ENCODE results near the gene PPP1R9A. TPM values are rescaled to one million over a fixed set of nuclear protein-coding genes. Genes with fewer than 3 reads are reported as not detected.

Gene PPP1R9A
- total and polyA plus RNA-seq, 4 donors, result 2.2 to 59.1 (median 14.6) TPM

- peaks cover 0 to 7% (median 6%) of the 10 kb centered on the region in 3 donors for H3K27me3 ChIP-seq (ENCODE audit: control insufficient read depth in 3 of 3, insufficient read depth in 3 of 3, low read length in 2 of 3)
- no peak for ATAC-seq (ENCODE audit: insufficient read depth, low FRiP score)
- TF ChIP-seq CTCF (IDR thresholded peaks at IDR 0.05; ENCODE audit: control extremely low read depth, extremely low read depth), result no peak
These were observed 413.3 kb downstream of the PPP1R9A start for GRCh38 chr7:95320651-95321050.

GRCh38 chr7:95321720-95322119 lies 414.3 kb downstream of the PPP1R9A start:
- no peaks in the 10 kb centered on the region for H3K36me3 ChIP-seq (ENCODE audit: control insufficient read depth in 4 of 4, insufficient read depth in 4 of 4, low read length in 4 of 4)
- no peak for DNase-seq
- no peaks in the 10 kb centered on the region for H3K4me1 ChIP-seq (ENCODE audit: control insufficient read depth in 5 of 5, insufficient read depth in 5 of 5, low read length in 5 of 5)
- H3K9ac ChIP-seq (ENCODE audit: insufficient read depth in 1 of 2, low read length in 2 of 2), result no peak overlapping the region
- H3K27ac ChIP-seq (ENCODE audit: low read depth in 1 of 2, low read length in 1 of 2), result no peak overlapping the region
- H3K9me3 ChIP-seq (ENCODE audit: control insufficient read depth in 4 of 4, insufficient read depth in 3 of 4, low read length in 3 of 4), result no peaks in the 10 kb centered on the region
- H3K4me3 ChIP-seq, result no peak overlapping the region
- TF ChIP-seq CTCF (IDR thresholded peaks at IDR 0.05; ENCODE audit: control extremely low read depth, extremely low read depth), result no peak
- 74 to 88% methylated on average over 1 of the region's 1 CpG for WGBS, 2 donors
- H3K27me3 ChIP-seq (ENCODE audit: control insufficient read depth in 3 of 3, insufficient read depth in 3 of 3, low read length in 2 of 3), result peaks cover 0 to 7% (median 6%) of the 10 kb centered on the region in 3 donors
- no peak for ATAC-seq (ENCODE audit: insufficient read depth, low FRiP score)

More at GRCh38 chr7:95320651-95321050, 413.3 kb downstream of the PPP1R9A start:
- H3K9ac ChIP-seq (ENCODE audit: insufficient read depth in 1 of 2, low read length in 2 of 2), result no peak overlapping the region
- no peaks in the 10 kb centered on the region for H3K9me3 ChIP-seq (ENCODE audit: control insufficient read depth in 4 of 4, insufficient read depth in 3 of 4, low read length in 3 of 4)
- H3K36me3 ChIP-seq (ENCODE audit: control insufficient read depth in 4 of 4, insufficient read depth in 4 of 4, low read length in 4 of 4), result no peaks in the 10 kb centered on the region
- no peak for DNase-seq
- H3K4me1 ChIP-seq (ENCODE audit: control insufficient read depth in 5 of 5, insufficient read depth in 5 of 5, low read length in 5 of 5), result no peaks in the 10 kb centered on the region
- H3K4me3 ChIP-seq, result no peak overlapping the region
- 96 to 100% methylated on average over 1 of the region's 1 CpG for WGBS, 2 donors
- no peak overlapping the region for H3K27ac ChIP-seq (ENCODE audit: low read depth in 1 of 2, low read length in 1 of 2)

- no peaks in the 10 kb centered on the region for H3K4me1 ChIP-seq (ENCODE audit: control insufficient read depth in 5 of 5, insufficient read depth in 5 of 5, low read length in 5 of 5)
- WGBS, 2 donors, result 68 to 79% methylated on average over 8 of the region's 8 CpGs
- peaks cover 0 to 7% (median 6%) of the 10 kb centered on the region in 3 donors for H3K27me3 ChIP-seq (ENCODE audit: control insufficient read depth in 3 of 3, insufficient read depth in 3 of 3, low read length in 2 of 3)
- no peak overlapping the region for H3K27ac ChIP-seq (ENCODE audit: low read depth in 1 of 2, low read length in 1 of 2)
- ATAC-seq (ENCODE audit: insufficient read depth, low FRiP score), result no peak
- no peak for TF ChIP-seq CTCF (IDR thresholded peaks at IDR 0.05; ENCODE audit: control extremely low read depth, extremely low read depth)
- H3K4me3 ChIP-seq, result no peak overlapping the region
- no peaks in the 10 kb centered on the region for H3K9me3 ChIP-seq (ENCODE audit: control insufficient read depth in 4 of 4, insufficient read depth in 3 of 4, low read length in 3 of 4)
- no peaks in the 10 kb centered on the region for H3K36me3 ChIP-seq (ENCODE audit: control insufficient read depth in 4 of 4, insufficient read depth in 4 of 4, low read length in 4 of 4)
- DNase-seq, result no peak
- no peak overlapping the region for H3K9ac ChIP-seq (ENCODE audit: insufficient read depth in 1 of 2, low read length in 2 of 2)
These were observed 415.0 kb downstream of the PPP1R9A start for GRCh38 chr7:95322396-95322795.

GRCh38 chr7:95322854-95323253 lies 415.5 kb downstream of the PPP1R9A start:
- no peak for DNase-seq
- no peak overlapping the region for H3K4me3 ChIP-seq
- no peaks in the 10 kb centered on the region for H3K9me3 ChIP-seq (ENCODE audit: control insufficient read depth in 4 of 4, insufficient read depth in 3 of 4, low read length in 3 of 4)
- no peak overlapping the region for H3K27ac ChIP-seq (ENCODE audit: low read depth in 1 of 2, low read length in 1 of 2)
- no peaks in the 10 kb centered on the region for H3K36me3 ChIP-seq (ENCODE audit: control insufficient read depth in 4 of 4, insufficient read depth in 4 of 4, low read length in 4 of 4)
- WGBS, 2 donors, result 79 to 80% methylated on average over 2 of the region's 2 CpGs
- ATAC-seq (ENCODE audit: insufficient read depth, low FRiP score), result no peak
- no peak overlapping the region for H3K9ac ChIP-seq (ENCODE audit: insufficient read depth in 1 of 2, low read length in 2 of 2)
- no peaks in the 10 kb centered on the region for H3K4me1 ChIP-seq (ENCODE audit: control insufficient read depth in 5 of 5, insufficient read depth in 5 of 5, low read length in 5 of 5)
- peaks cover 0 to 7% (median 6%) of the 10 kb centered on the region in 3 donors for H3K27me3 ChIP-seq (ENCODE audit: control insufficient read depth in 3 of 3, insufficient read depth in 3 of 3, low read length in 2 of 3)
- TF ChIP-seq CTCF (IDR thresholded peaks at IDR 0.05; ENCODE audit: control extremely low read depth, extremely low read depth), result no peak

Data from lung (tissue), 12 donors.